Fibroblast of lung (primary cell): ENCODE results near the gene ZFP57. TPM values are rescaled to one million over a fixed set of nuclear protein-coding genes. Genes with fewer than 3 reads are reported as not detected.

Experiments used
- DNase-seq, 2 donors: peaks; one replicate each; pipeline versions ENCODE4 v3.0.0 to v3.0.0-alpha.2; 2010; ENCODE audit warnings: low read depth in 2 of 2
- H2AFZ ChIP-seq: 2 replicates; pipeline ENCODE4 v1.5.1; 2012; ENCODE audit warnings: low read length, control low read depth, inconsistent platforms
- H3K27ac ChIP-seq: 2 replicates; pipeline ENCODE4 v1.5.1; 2011; ENCODE audit warnings: low read length, control low read depth; ENCODE audit not compliant: insufficient read depth
- H3K27me3 ChIP-seq: 2 replicates; pipeline ENCODE4 v1.5.1; 2011; ENCODE audit warnings: mild to moderate bottlenecking, low read length; ENCODE audit not compliant: control insufficient read depth, insufficient read depth
- H3K36me3 ChIP-seq: 2 replicates; pipeline ENCODE4 v1.5.1; 2011; ENCODE audit warnings: low read length; ENCODE audit not compliant: control insufficient read depth, insufficient read depth
- H3K4me1 ChIP-seq: 2 replicates; pipeline ENCODE4 v1.5.1; 2011; ENCODE audit warnings: low read length; ENCODE audit not compliant: control insufficient read depth, insufficient read depth; ENCODE audit errors: extremely low read depth
- H3K4me2 ChIP-seq: 2 replicates; pipeline ENCODE4 v1.5.1; 2011; ENCODE audit warnings: low read length, control low read depth; ENCODE audit not compliant: insufficient read depth; ENCODE audit errors: extremely low read depth
- H3K4me3 ChIP-seq, 4 experiments: fragments of 200-600 bp in 1 of 4; sonication (generic) in 1 of 4; replicated peaks in 1 of 4; 2 replicates each; pipeline ENCODE4 v1.5.1; 2011 to 2016; ENCODE audit warnings: low read length in 4 of 4, low read depth in 3 of 4, mild to moderate bottlenecking in 3 of 4, control low read depth in 2 of 4, inconsistent platforms in 1 of 4, mixed read lengths in 1 of 4; ENCODE audit not compliant: insufficient read depth in 1 of 4; ENCODE audit errors: control extremely low read depth in 1 of 4
- H3K79me2 ChIP-seq: 2 replicates; pipeline ENCODE4 v1.5.1; 2012; ENCODE audit warnings: mild to moderate bottlenecking, low read length, inconsistent platforms; ENCODE audit not compliant: control insufficient read depth, insufficient read depth
- H3K9ac ChIP-seq: 2 replicates; pipeline ENCODE4 v1.5.1; 2011; ENCODE audit warnings: mild to moderate bottlenecking, low read length, control low read depth; ENCODE audit not compliant: insufficient read depth
- H3K9me3 ChIP-seq: 2 replicates; pipeline ENCODE4 v1.5.1; 2012; ENCODE audit warnings: low read depth, low read length; ENCODE audit not compliant: control insufficient read depth, insufficient read depth
- H4K20me1 ChIP-seq: 2 replicates; pipeline ENCODE4 v1.5.1; 2011; ENCODE audit warnings: low read length; ENCODE audit not compliant: control insufficient read depth, insufficient read depth; ENCODE audit errors: extremely low read depth
- EZH2 ChIP-seq: IDR thresholded peaks from 2 replicates; pipeline ENCODE4 v1.5.1; 2012; ENCODE audit warnings: low read length, control low read depth, mild to moderate bottlenecking; ENCODE audit errors: missing control alignments
- polyA plus RNA-seq, 2 donors: library from polyadenylated mRNA; depleted of rRNA in 1 of 2; stranded (reverse) in 1 of 2; unstranded in 1 of 2; fragments of >200 nt; gene quantifications; 2 replicates each; pipeline ENCODE4 v1.2.1, GENCODE V29; 2011 to 2012; ENCODE audit warnings: missing spikeins in 1 of 2
- total RNA-seq: library from RNA; depleted of rRNA; stranded (reverse); fragments of >200 nt; gene quantifications from 2 replicates; pipeline ENCODE4 v1.2.1, GENCODE V29; 2014
- TF ChIP-seq, protein P1 (sequence below), 2 donors: IDR thresholded peaks in 1 of 2; conservative IDR thresholded peaks in 1 of 2; 1 replicate in 1 of 2; 2 replicates in 1 of 2; pipeline ENCODE4 v1.5.1; 2011 to 2012; ENCODE audit warnings: low read length in 2 of 2, control low read depth in 1 of 2, inconsistent platforms in 1 of 2, low read depth in 1 of 2, mild to moderate bottlenecking in 1 of 2

The ZFP57 gene
- total and polyA plus RNA-seq, 2 donors (not counting 1 experiment from before 2014, with no cell fraction given), result not detected

DNA sequence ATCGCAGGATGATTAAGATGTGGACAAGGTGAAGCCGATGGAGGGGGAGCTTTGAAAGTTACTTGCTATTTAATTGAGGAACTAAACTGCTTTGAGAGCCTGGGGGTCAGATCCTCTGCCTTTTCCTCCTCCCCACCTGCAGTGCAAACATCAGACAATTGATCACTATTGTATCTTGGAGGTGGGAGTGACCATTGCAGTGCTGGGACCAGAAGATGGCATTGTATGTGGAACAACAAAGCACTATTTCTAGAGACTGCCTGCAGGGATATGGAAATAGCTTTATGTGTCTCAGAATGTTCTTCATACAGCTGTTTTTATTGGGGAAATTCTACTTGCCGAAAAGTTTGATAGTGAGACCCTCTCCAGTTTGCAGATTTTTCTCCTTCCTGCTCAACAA, 19.9 kb downstream of the ZFP57 start:
- H3K4me1 ChIP-seq, result no peaks in the 10 kb centered on the region
- H3K4me3 ChIP-seq, result no peak overlapping the region
- no peak overlapping the region for H3K9ac ChIP-seq
- no peak for TF ChIP-seq EZH2
- TF ChIP-seq, protein P1, sequence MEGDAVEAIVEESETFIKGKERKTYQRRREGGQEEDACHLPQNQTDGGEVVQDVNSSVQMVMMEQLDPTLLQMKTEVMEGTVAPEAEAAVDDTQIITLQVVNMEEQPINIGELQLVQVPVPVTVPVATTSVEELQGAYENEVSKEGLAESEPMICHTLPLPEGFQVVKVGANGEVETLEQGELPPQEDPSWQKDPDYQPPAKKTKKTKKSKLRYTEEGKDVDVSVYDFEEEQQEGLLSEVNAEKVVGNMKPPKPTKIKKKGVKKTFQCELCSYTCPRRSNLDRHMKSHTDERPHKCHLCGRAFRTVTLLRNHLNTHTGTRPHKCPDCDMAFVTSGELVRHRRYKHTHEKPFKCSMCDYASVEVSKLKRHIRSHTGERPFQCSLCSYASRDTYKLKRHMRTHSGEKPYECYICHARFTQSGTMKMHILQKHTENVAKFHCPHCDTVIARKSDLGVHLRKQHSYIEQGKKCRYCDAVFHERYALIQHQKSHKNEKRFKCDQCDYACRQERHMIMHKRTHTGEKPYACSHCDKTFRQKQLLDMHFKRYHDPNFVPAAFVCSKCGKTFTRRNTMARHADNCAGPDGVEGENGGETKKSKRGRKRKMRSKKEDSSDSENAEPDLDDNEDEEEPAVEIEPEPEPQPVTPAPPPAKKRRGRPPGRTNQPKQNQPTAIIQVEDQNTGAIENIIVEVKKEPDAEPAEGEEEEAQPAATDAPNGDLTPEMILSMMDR (conservative IDR thresholded peaks at IDR 0.05 in 1 of 2, IDR thresholded peaks at IDR 0.05 in 1 of 2; ENCODE audit: low read depth in 1 of 2, low read length in 2 of 2), result no peak
- no peaks in the 10 kb centered on the region for H3K79me2 ChIP-seq
- H3K27me3 ChIP-seq, result peaks cover 6% of the 10 kb centered on the region
- H2AFZ ChIP-seq, result no peak overlapping the region
- no peaks in the 10 kb centered on the region for H4K20me1 ChIP-seq
- H3K4me2 ChIP-seq, result no peak overlapping the region
- no peaks in the 10 kb centered on the region for H3K9me3 ChIP-seq
- no peaks in the 10 kb centered on the region for H3K36me3 ChIP-seq
- no peak overlapping the region for H3K27ac ChIP-seq
- no peak for DNase-seq

DNA sequence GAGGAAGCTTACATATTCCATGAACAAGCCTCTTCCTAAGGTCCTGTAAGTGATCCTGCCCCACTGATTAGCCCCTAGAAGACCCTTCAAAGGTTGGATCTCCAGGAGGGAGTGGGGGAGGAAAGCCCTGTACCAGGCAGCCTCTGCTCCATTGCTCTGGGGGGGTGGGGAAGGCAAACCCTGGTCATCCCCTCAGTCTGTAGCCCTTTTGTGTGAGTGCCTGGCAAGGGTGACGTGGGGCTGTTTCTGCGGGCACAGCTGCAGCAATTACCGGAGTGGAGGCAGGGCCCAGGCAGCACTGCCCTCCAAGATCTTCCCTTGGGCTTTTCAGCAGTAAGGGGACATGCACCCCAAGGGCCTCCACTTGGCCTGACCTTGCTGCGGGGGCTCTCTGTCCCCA, 24.2 kb downstream of the ZFP57 start, which contains the start of gene MOG:
MOG (plus strand) TSS at position 295 of the 400 bp plus-strand sequence. CDS start 118 bp downstream, outside the sequence.
- no peaks in the 10 kb centered on the region for H4K20me1 ChIP-seq
- H3K79me2 ChIP-seq, result no peaks in the 10 kb centered on the region
- H3K27ac ChIP-seq, result no peak within 1 kb of the TSS
- H3K4me2 ChIP-seq, result no peak within 1 kb of the TSS
- peaks cover 6% of the 10 kb centered on the region for H3K27me3 ChIP-seq
- TF ChIP-seq EZH2, result no peak
- TF ChIP-seq, protein P1 (conservative IDR thresholded peaks at IDR 0.05 in 1 of 2, IDR thresholded peaks at IDR 0.05 in 1 of 2; ENCODE audit: low read depth in 1 of 2, low read length in 2 of 2), result no peak
- no peaks in the 10 kb centered on the region for H3K36me3 ChIP-seq
- H3K9ac ChIP-seq, result no peak within 1 kb of the TSS
- no peak within 1 kb of the TSS for H2AFZ ChIP-seq
- H3K4me1 ChIP-seq, result no peaks in the 10 kb centered on the region
- no peak within 1 kb of the TSS for H3K4me3 ChIP-seq
- no peaks in the 10 kb centered on the region for H3K9me3 ChIP-seq
- DNase-seq, result no peak

DNA sequence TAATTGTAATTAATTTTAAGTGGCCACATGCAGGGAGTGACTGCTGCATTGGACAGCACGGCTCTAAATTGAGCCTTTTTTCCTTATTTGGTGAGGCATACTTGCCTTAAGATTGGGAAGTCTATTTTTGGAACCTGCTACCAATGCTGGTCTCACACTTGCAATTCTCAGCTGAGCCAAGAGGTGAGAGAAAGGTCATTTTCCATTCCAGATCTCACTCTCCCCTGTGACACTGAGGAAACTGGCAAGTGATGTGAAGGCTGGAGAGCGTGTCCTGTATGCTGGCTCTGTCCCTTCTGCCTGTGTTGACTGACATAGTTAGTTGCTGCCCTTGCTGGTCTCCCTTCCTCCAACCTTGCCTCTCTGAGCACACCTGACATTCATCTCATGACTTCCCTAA, 24.8 kb downstream of the ZFP57 start:
- H4K20me1 ChIP-seq, result no peaks in the 10 kb centered on the region
- H3K27me3 ChIP-seq, result peaks cover 6% of the 10 kb centered on the region
- no peak for TF ChIP-seq EZH2
- TF ChIP-seq, protein P1 (conservative IDR thresholded peaks at IDR 0.05 in 1 of 2, IDR thresholded peaks at IDR 0.05 in 1 of 2; ENCODE audit: low read depth in 1 of 2, low read length in 2 of 2), result no peak
- H3K9ac ChIP-seq, result no peak overlapping the region
- no peaks in the 10 kb centered on the region for H3K36me3 ChIP-seq
- no peaks in the 10 kb centered on the region for H3K9me3 ChIP-seq
- no peak overlapping the region for H2AFZ ChIP-seq
- DNase-seq, result no peak
- H3K4me3 ChIP-seq, result no peak overlapping the region
- H3K4me1 ChIP-seq, result no peaks in the 10 kb centered on the region
- no peak overlapping the region for H3K27ac ChIP-seq
- no peak overlapping the region for H3K4me2 ChIP-seq
- H3K79me2 ChIP-seq, result no peaks in the 10 kb centered on the region
